Stimulated activated CD8-positive, alpha-beta memory T cell treated with anti-CD3 and anti-CD28 coated beads, Interleukin-2, amount 100 ng/mL, for 48 hours (primary cell): Measurements from ENCODE around the gene MYCBPAP.
"Not testable (repeated sequence)": the region's sequence is repeated elsewhere in the genome, so short reads cannot be mapped to it uniquely, and the experiment has no call there.

Source experiments
- DNase-seq, 2 donors: peaks; one replicate each; pipeline ENCODE4 v3.0.0-alpha.2; 2020; ENCODE audit warnings: low read depth in 2 of 2

Gene MYCBPAP

DNA sequence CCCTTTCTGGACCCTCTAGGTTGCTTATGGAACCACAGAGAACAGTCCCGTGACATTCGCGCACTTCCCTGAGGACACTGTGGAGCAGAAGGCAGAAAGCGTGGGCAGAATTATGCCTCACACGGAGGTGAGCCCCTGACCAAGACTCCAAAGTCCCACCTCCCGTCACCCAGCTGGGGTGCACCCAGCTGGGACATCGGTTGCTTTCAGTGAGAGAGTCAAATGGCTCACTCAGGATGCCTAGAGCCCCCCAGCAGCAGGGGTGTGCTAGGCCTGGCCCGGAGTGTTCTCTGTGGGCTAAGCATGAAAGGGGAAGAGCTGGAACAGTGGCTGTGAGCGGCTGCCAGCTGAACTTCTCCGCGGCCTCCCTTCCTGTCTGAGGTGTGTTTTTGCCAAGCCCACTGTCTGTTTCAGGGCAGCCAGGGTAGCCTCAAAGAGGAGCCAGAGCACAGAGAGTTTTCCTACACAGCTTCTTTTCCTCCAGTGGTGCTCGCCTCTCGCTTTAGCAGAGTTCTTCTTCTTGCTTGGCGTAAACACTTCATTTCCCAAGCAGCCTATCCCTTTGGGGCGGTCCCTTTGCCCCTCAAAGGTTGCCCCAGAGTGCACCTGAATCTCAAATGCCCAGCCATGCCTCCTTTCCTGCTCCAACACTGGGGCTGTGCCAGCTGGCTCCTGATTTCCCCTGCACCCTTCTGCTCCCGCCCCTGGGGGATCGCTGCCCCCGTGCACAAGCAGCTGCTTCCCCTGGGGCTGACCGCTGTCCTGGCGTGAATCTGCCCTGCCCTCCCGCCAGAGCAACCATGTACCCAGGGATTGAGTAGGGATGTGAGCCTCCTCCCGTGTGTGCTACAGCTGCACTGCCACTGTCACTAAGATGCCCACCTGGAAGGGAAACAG is 37.0 kb upstream of the MYCBPAP start:
- no peak for DNase-seq

DNA sequence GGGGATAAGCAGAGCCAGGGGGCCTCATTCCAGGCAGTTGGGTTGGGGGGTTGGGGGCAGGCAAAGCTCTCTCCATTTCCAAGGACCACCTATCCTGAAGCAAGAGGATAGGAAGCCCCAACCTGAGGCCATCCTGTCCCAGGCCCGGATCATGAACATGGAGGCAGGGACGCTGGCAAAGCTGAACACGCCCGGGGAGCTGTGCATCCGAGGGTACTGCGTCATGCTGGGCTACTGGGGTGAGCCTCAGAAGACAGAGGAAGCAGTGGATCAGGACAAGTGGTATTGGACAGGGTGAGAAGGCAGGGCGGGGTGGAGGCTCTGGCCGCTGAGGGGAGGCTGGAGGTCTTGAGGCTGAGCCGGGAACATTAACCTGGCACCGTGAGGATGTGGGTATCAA is 36.0 kb upstream of the MYCBPAP start:
- no peak for DNase-seq

DNA sequence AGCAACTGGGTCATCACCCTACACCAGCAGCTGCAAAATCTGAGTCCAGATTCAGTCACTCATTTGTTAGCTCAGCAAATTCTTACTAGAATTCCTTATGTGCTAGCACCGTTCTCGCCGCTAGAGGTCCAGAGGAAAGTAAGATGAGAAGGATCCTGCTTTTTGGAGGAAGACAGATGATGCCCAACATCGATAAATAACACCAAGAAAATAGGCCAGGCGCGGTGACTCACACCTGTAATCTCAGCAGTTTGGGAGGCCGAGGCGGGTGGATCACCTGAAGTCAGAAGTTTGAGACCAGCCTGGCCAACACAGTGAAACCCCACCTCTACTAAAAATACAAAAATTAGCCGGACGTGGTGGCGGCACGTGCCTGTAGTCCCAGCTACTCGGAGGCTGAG is 35.5 kb upstream of the MYCBPAP start:
- DNase-seq = not testable (repeated sequence)

DNA sequence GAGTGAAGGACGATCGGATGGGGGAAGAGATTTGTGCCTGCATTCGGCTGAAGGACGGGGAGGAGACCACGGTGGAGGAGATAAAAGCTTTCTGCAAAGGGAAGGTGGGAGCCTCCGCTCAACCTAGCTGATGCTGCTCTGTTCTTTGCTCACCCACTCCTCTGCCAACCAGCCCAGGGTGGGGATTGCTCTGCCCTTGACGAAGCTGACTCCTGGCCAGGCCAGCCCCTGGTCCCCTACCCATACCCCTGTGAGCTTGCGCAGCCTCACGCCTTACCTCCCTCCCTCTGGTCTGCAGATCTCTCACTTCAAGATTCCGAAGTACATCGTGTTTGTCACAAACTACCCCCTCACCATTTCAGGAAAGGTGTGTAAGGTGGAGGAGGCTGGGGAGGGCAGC is 34.3 kb upstream of the MYCBPAP start:
- DNase-seq = no peak

GRCh38 chr17:50474523-50474922 is 33.7 kb upstream of the MYCBPAP start:
- DNase-seq = no peak

GRCh38 chr17:50475362-50475761 is 32.9 kb upstream of the MYCBPAP start:
- DNase-seq = no peak

- not testable (repeated sequence) for DNase-seq
These were observed 32.3 kb upstream of the MYCBPAP start for GRCh38 chr17:50475775-50476544.

DNA sequence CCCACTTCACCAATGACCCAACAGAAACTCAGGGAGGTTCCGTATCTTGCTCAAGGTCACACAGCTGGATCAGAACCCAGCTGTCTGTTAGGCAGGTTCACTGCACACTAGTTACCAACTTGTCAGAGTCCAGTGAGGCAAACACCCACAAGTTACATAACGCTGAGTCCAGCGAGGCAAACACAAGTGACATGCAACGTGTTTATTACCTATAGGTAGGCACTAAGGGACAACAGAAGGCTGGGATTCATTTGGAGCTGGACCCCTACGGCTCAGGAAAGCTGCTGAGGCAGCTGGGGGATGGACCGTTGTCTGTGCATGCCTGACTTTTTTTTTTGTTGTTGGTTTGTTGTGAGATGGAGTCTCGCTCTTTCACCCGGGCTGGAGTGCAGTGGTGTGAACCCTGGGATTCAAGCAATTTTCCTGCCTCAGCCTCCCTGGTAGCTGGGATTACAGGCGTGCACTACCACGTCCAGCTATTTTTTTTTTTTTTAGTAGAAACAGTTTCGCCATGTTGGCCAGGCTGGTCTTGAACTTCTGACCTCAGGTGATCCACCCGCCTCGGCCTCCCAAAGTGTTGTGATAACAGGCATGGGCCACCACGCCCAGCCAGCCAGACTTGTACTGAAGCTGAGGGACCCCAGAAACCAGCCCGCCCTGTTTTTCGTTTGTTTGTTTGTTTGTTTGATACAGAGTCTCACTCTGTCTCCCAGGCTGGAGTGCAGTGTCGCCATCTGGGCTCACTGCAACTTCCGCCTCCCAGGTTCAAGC is 31.5 kb upstream of the MYCBPAP start:
- no peak for DNase-seq

DNA sequence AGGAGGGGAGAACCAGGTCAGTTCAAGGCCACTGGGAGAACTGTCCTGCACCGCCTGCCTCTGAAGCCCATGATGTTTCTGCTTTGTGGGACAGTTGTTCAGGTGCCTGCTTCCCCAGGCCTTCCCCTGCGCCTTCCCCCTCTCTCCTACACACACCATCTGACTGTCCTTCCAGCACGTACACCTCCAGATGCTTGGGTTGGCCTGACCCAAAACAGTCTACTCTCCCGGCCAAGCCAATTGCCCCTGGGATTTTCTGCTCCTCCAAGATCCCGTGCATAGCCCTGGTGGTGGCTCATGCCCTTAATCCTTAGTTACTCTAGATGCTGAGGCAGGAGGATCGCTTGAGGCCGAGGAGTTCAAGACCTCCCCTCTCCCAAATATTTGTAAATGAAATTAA is 30.3 kb upstream of the MYCBPAP start:
- DNase-seq = no peak

GRCh38 chr17:50478391-50479381 is 29.6 kb upstream of the MYCBPAP start, which contains the start of gene RSAD1:
Gene RSAD1 (plus strand): TSS chr17:50478860. CDS start chr17:50478885, 25 bp downstream.
- DNase-seq = peak; percentile 78 to 79

- DNase-seq = peak; percentile 45 to 54
These were observed 28.6 kb upstream of the MYCBPAP start for GRCh38 chr17:50479522-50480141.

GRCh38 chr17:50480142-50480764 is 28.0 kb upstream of the MYCBPAP start:
- no peak for DNase-seq

GRCh38 chr17:50480854-50481490 is 27.3 kb upstream of the MYCBPAP start:
- no peak for DNase-seq

- DNase-seq = no peak
These were observed 26.6 kb upstream of the MYCBPAP start for GRCh38 chr17:50481648-50482047.

DNA sequence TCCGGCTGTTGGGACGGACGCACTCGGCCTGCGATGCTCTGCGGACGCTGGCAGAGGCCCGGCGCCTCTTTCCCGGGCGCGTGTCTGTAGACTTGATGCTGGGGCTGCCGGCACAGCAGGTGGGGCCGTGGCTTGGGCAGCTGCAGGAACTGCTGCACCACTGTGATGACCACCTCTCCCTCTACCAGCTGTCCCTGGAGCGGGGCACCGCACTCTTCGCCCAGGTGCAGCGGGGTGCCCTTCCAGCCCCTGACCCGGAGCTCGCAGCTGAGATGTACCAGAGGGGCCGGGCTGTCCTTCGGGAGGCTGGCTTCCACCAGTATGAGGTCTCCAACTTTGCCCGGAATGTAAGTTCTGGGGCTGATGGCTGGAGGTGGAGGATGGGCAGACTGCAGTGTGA is 26.1 kb upstream of the MYCBPAP start:
- no peak for DNase-seq

DNA sequence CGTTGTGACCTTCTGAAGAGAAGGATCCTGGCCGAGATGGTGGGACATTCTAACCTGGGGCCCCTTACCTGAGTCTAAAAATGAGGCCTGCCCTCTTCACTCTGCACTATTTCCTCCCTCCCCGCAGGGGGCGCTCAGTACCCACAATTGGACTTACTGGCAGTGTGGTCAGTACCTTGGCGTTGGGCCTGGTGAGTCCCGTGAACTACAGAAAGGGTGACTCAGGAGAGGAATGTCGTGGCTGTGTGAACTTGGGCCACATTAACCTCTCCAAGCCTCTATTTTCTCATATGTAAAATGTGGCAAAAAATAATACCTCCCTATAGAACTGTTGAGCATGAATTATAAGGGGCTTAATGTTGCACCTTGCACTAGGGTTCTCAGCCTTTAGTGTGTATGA is 25.7 kb upstream of the MYCBPAP start:
- peak; percentile 67 to 69 for DNase-seq

DNA sequence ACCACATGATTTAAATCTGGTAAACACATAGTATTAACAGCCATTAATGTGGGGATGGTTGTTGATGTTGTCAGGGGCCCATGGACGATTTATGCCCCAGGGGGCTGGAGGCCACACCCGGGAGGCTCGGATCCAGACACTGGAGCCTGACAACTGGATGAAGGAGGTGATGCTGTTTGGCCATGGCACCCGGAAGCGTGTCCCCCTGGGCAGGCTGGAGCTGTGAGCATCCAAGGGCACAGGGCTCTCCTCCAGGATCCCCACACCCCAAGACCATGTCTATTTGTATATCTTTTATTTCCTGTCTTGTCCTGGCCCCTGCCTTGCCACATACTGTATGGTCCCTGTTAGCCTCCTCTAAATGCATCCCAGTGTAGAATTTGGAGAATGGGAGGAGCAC is 25.0 kb upstream of the MYCBPAP start:
- DNase-seq = no peak

GRCh38 chr17:50484386-50485155 is 23.7 kb upstream of the MYCBPAP start:
- no peak for DNase-seq
